ENCODE data around the gene ELL.

DNA sequence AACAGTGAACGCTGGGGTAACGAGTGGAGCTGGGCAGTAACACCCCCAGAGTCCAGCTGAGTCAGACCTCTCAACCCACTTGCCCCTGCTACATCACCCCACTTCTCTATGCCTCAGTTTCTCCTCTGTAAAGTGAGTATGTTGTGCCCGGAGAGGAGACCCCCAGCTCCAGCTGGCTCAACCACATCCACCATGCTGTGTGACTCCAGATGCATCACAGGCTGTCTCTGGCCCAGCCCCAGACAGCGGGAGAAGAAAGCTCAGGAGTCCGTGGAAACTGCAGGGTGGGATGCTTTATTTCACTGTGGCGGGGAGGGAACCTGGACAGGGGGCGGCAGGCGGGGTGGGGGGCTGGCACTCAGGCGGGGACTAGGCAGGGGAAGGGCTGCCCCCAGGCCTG, 9.6 kb upstream of the ELL start:
- no peak for TF ChIP-seq RAD21 (conservative IDR thresholded peaks at IDR 0.05)
- no peak for TF ChIP-seq MXI1 (conservative IDR thresholded peaks at IDR 0.05; ENCODE audit: poor library complexity, severe bottlenecking)
- TF ChIP-seq, protein P1, sequence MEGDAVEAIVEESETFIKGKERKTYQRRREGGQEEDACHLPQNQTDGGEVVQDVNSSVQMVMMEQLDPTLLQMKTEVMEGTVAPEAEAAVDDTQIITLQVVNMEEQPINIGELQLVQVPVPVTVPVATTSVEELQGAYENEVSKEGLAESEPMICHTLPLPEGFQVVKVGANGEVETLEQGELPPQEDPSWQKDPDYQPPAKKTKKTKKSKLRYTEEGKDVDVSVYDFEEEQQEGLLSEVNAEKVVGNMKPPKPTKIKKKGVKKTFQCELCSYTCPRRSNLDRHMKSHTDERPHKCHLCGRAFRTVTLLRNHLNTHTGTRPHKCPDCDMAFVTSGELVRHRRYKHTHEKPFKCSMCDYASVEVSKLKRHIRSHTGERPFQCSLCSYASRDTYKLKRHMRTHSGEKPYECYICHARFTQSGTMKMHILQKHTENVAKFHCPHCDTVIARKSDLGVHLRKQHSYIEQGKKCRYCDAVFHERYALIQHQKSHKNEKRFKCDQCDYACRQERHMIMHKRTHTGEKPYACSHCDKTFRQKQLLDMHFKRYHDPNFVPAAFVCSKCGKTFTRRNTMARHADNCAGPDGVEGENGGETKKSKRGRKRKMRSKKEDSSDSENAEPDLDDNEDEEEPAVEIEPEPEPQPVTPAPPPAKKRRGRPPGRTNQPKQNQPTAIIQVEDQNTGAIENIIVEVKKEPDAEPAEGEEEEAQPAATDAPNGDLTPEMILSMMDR (IDR thresholded peaks at IDR 0.05; ENCODE audit: poor library complexity, severe bottlenecking), result no peak
- no peak for TF ChIP-seq POLR2AphosphoS5 (IDR thresholded peaks at IDR 0.05)
- no peak for TF ChIP-seq TAF1 (IDR thresholded peaks at IDR 0.05; ENCODE audit: low read depth)
